C4-2B (cell line): ENCODE data around the gene GPS2.

ENCODE experiments used
- ZFX ChIP-seq: fragments of 450-650 bp; IDR thresholded peaks from 2 replicates; pipeline ENCODE4 v1.6.1; 2017
- TF ChIP-seq, protein P1 (sequence below): fragments of 450-650 bp; conservative IDR thresholded peaks from 2 replicates; pipeline ENCODE4 v1.5.1; 2017; ENCODE audit warnings: mild to moderate bottlenecking

DNA sequence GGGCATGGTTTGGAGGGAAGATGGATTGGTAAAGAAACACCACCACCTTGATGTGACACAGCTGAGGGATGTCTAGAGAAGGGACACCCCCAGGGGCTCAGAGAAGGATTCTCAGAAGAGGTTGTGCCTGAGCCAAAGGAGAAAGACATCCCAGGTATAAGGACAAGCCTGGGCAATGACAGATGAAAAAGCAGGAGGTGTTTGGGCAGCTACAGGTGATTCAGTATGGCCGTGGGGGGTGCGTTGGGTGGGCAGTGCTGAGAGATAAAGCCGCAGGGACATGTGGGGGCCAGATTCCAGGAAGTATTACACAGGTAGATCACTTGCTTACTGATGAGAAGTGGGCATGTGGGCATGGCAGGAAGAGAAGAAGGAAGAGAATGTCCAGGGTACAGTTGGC lies 46.7 kb upstream of the GPS2 start:
- TF ChIP-seq, protein P1, sequence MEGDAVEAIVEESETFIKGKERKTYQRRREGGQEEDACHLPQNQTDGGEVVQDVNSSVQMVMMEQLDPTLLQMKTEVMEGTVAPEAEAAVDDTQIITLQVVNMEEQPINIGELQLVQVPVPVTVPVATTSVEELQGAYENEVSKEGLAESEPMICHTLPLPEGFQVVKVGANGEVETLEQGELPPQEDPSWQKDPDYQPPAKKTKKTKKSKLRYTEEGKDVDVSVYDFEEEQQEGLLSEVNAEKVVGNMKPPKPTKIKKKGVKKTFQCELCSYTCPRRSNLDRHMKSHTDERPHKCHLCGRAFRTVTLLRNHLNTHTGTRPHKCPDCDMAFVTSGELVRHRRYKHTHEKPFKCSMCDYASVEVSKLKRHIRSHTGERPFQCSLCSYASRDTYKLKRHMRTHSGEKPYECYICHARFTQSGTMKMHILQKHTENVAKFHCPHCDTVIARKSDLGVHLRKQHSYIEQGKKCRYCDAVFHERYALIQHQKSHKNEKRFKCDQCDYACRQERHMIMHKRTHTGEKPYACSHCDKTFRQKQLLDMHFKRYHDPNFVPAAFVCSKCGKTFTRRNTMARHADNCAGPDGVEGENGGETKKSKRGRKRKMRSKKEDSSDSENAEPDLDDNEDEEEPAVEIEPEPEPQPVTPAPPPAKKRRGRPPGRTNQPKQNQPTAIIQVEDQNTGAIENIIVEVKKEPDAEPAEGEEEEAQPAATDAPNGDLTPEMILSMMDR, result no peak
- no peak for TF ChIP-seq ZFX
